IMR-90 (cell line): ENCODE data around the gene TFCP2. TPM values are rescaled to one million over a fixed set of nuclear protein-coding genes. Genes with fewer than 3 reads are reported as not detected.

Experiments used
- ATAC-seq: fragments of 200-7000 bp; cut with Tn5 transposase; 2 replicates; pipeline ENCODE4 v1.9.1; 2020; ENCODE audit warnings: low read depth, mild to moderate bottlenecking, moderate library complexity
- BruUV-seq: library from RNA; stranded (reverse); fragments of 400-500 nt; replicated peaks from 2 replicates; lab custom pipeline; 2021; lab: Mats Ljungman, UMichigan
- CTCF ChIA-PET: fragments of 300-600 bp; formaldehyde crosslinking; extraction: SDS; loops from one replicate; lab custom pipeline; 2021; ENCODE audit warnings: antibody characterized with exemption; lab: Yijun Ruan, JAX
- POLR2A ChIA-PET: fragments of 300-600 bp; sonication (Branson Sonifier 250); formaldehyde crosslinking; loops from one replicate; lab custom pipeline; 2022; ENCODE audit warnings: antibody characterized with exemption; ENCODE audit not compliant: unreplicated experiment; lab: Charles Lee
- DNase-seq: peaks from one replicate; pipeline ENCODE4 v3.0.0; 2013
- H2AFZ ChIP-seq: replicated peaks from 2 replicates; pipeline ENCODE3; 2013; ENCODE audit warnings: low read length, mild to moderate bottlenecking; ENCODE audit not compliant: poor library complexity
- H2AK5ac ChIP-seq: 2 replicates; pipeline ENCODE4 v1.6.1; 2013; ENCODE audit warnings: low read depth, low read length, inconsistent platforms
- H2AK9ac ChIP-seq: replicated peaks from 2 replicates; pipeline ENCODE3; 2013; ENCODE audit warnings: mild to moderate bottlenecking, low read depth, low read length, moderate library complexity; ENCODE audit not compliant: poor library complexity
- H2BK120ac ChIP-seq: 2 replicates; pipeline ENCODE4 v1.6.1; 2013; ENCODE audit warnings: low read depth, low read length, inconsistent platforms
- H2BK15ac ChIP-seq: 3 replicates; pipeline ENCODE4 v1.6.1; 2013; ENCODE audit warnings: low read depth, low read length, inconsistent platforms
- H2BK20ac ChIP-seq: 2 replicates; pipeline ENCODE4 v1.6.1; 2013; ENCODE audit warnings: low read depth, mild to moderate bottlenecking, inconsistent platforms, low read length, moderate library complexity
- H2BK5ac ChIP-seq: 2 replicates; pipeline ENCODE4 v1.6.1; 2013; ENCODE audit warnings: mild to moderate bottlenecking, low read depth, low read length, inconsistent platforms; ENCODE audit not compliant: poor library complexity, severe bottlenecking
- H3K14ac ChIP-seq: replicated peaks from 2 replicates; pipeline ENCODE4 v1.6.1; 2013; ENCODE audit warnings: low read depth, low read length, inconsistent platforms
- H3K18ac ChIP-seq: 2 replicates; pipeline ENCODE4 v1.6.1; 2013; ENCODE audit warnings: low read depth, low read length, control low read depth
- H3K23ac ChIP-seq: 2 replicates; pipeline ENCODE4 v1.6.1; 2013; ENCODE audit warnings: low read depth, low read length, inconsistent platforms
- H3K27ac ChIP-seq: 2 replicates; pipeline ENCODE4 v1.5.1; 2013; ENCODE audit warnings: mild to moderate bottlenecking, control low read depth, low read length; ENCODE audit not compliant: insufficient read depth
- H3K27me3 ChIP-seq: 2 replicates; pipeline ENCODE4 v1.6.1; 2013; ENCODE audit warnings: low read length; ENCODE audit not compliant: control insufficient read depth, insufficient read depth
- H3K36me3 ChIP-seq: 2 replicates; pipeline ENCODE4 v1.6.1; 2013; ENCODE audit warnings: low read length, mixed read lengths; ENCODE audit not compliant: control insufficient read depth, insufficient read depth
- H3K4ac ChIP-seq: 2 replicates; pipeline ENCODE4 v1.6.1; 2013; ENCODE audit warnings: low read depth, low read length, inconsistent platforms
- H3K4me1 ChIP-seq: 2 replicates; pipeline ENCODE4 v1.6.1; 2013; ENCODE audit warnings: low read length, mixed read lengths; ENCODE audit not compliant: control insufficient read depth, insufficient read depth
- H3K4me2 ChIP-seq: 2 replicates; pipeline ENCODE4 v1.6.1; 2013; ENCODE audit warnings: low read depth, mild to moderate bottlenecking, control low read depth, low read length, moderate library complexity
- H3K4me3 ChIP-seq: 2 replicates; pipeline ENCODE4 v1.5.1; 2013; ENCODE audit warnings: low read depth, mild to moderate bottlenecking, control low read depth, low read length, moderate library complexity; ENCODE audit not compliant: insufficient read depth
- H3K56ac ChIP-seq: 2 replicates; pipeline ENCODE4 v1.6.1; 2013; ENCODE audit warnings: low read length, inconsistent platforms; ENCODE audit not compliant: insufficient read depth; ENCODE audit errors: extremely low read depth
- H3K79me1 ChIP-seq, 2 experiments: 2 replicates each; pipeline ENCODE4 v1.6.1; 2013; ENCODE audit warnings: low read length in 2 of 2, inconsistent platforms in 1 of 2, low read depth in 1 of 2
- H3K9ac ChIP-seq: 2 replicates; pipeline ENCODE4 v1.6.1; 2013; ENCODE audit warnings: low read depth, low read length, control low read depth
- H3K9me1 ChIP-seq: 2 replicates; pipeline ENCODE4 v1.6.1; 2013; ENCODE audit warnings: low read length, inconsistent platforms; ENCODE audit not compliant: insufficient read depth
- H3K9me3 ChIP-seq: 2 replicates; pipeline ENCODE4 v1.6.1; 2013; ENCODE audit warnings: low read length; ENCODE audit not compliant: control insufficient read depth, insufficient read depth
- H4K20me1 ChIP-seq: 2 replicates; pipeline ENCODE4 v1.6.1; 2013; ENCODE audit warnings: low read length, inconsistent platforms; ENCODE audit not compliant: insufficient read depth
- H4K5ac ChIP-seq: 2 replicates; pipeline ENCODE4 v1.6.1; 2013; ENCODE audit warnings: mild to moderate bottlenecking, low read depth, low read length, control low read depth
- H4K8ac ChIP-seq, 2 experiments: 2 replicates each; pipeline ENCODE4 v1.6.1; 2013; ENCODE audit warnings: low read depth in 2 of 2, low read length in 2 of 2, control low read depth in 1 of 2, inconsistent platforms in 1 of 2
- H4K91ac ChIP-seq: 2 replicates; pipeline ENCODE4 v1.6.1; 2013; ENCODE audit warnings: low read depth, low read length, inconsistent platforms; ENCODE audit not compliant: insufficient read depth
- BHLHE40 ChIP-seq: fragments of 150-350 bp; IDR thresholded peaks from 2 replicates; pipeline ENCODE4 v1.6.1; 2016; ENCODE audit warnings: mild to moderate bottlenecking, low read depth, low read length
- CEBPB ChIP-seq: IDR thresholded peaks from 2 replicates; pipeline ENCODE4 v1.6.1; 2012; ENCODE audit warnings: low read depth, low read length, improper control_type of control experiment
- CHD1 ChIP-seq: IDR thresholded peaks from 2 replicates; pipeline ENCODE4 v1.6.1; 2012; ENCODE audit warnings: low read depth, low read length, improper control_type of control experiment
- CTCF ChIP-seq: conservative IDR thresholded peaks from 2 replicates; pipeline ENCODE4 v1.5.1; 2012; ENCODE audit warnings: mild to moderate bottlenecking, low read depth, low read length, improper control_type of control experiment
- ELK1 ChIP-seq: fragments of 150-350 bp; IDR thresholded peaks from 2 replicates; pipeline ENCODE4 v1.6.1; 2016; ENCODE audit warnings: low read depth, mild to moderate bottlenecking, low read length, moderate library complexity, borderline replicate concordance
- FOS ChIP-seq: fragments of 150-350 bp; IDR thresholded peaks from 2 replicates; pipeline ENCODE4 v1.6.1; 2016; ENCODE audit warnings: low read depth, low read length
- MAFK ChIP-seq: IDR thresholded peaks from 2 replicates; pipeline ENCODE4 v1.6.1; 2012; ENCODE audit warnings: low read depth, low read length, improper control_type of control experiment
- MAZ ChIP-seq: IDR thresholded peaks from 2 replicates; pipeline ENCODE4 v1.6.1; 2012; ENCODE audit warnings: low read depth, mild to moderate bottlenecking, low read length, improper control_type of control experiment, moderate library complexity, borderline replicate concordance
- MXI1 ChIP-seq: IDR thresholded peaks from 2 replicates; pipeline ENCODE4 v1.6.1; 2012; ENCODE audit warnings: low read depth, mild to moderate bottlenecking, low read length, moderate library complexity, borderline replicate concordance
- NFE2L2 ChIP-seq: fragments of 150-350 bp; IDR thresholded peaks from 2 replicates; pipeline ENCODE4 v1.6.1; 2016; ENCODE audit warnings: low read depth, mild to moderate bottlenecking, low read length
- POLR2A ChIP-seq: IDR thresholded peaks from 2 replicates; pipeline ENCODE4 v1.6.1; 2012; ENCODE audit warnings: mild to moderate bottlenecking, low read depth, low read length
- RAD21 ChIP-seq: IDR thresholded peaks from 2 replicates; pipeline ENCODE4 v1.6.1; 2012; ENCODE audit warnings: low read length, improper control_type of control experiment
- RCOR1 ChIP-seq: IDR thresholded peaks from 2 replicates; pipeline ENCODE4 v1.6.1; 2012; ENCODE audit warnings: mild to moderate bottlenecking, low read length, improper control_type of control experiment; ENCODE audit not compliant: insufficient replicate concordance
- RFX5 ChIP-seq: IDR thresholded peaks from 2 replicates; pipeline ENCODE4 v1.8.0; 2012; ENCODE audit warnings: low read depth, mild to moderate bottlenecking, low read length, moderate library complexity
- SMC3 ChIP-seq: fragments of 150-350 bp; IDR thresholded peaks from 2 replicates; pipeline ENCODE4 v1.6.1; 2016; ENCODE audit warnings: low read depth, mild to moderate bottlenecking, antibody characterized with exemption, low read length, moderate library complexity
- USF2 ChIP-seq: fragments of 150-350 bp; IDR thresholded peaks from 2 replicates; pipeline ENCODE4 v1.6.1; 2017; ENCODE audit warnings: mild to moderate bottlenecking, antibody characterized with exemption, low read length, low read depth
- WGBS, 2 experiments: methylation state at CpG; one replicate each; pipeline versions ENCODE4 v1.1.5 to v1.1.7; 2013; ENCODE audit warnings: missing lambda C conversion rate in 2 of 2; ENCODE audit not compliant: insufficient read length in 1 of 2; ENCODE audit errors: extremely low coverage in 2 of 2; 5-methylcytosine and 5-hydroxymethylcytosine counted together
- dilution Hi-C: fragments of 300-500 bp; cut with HindIII; formaldehyde crosslinking; loops from one replicate; pipeline ENCODE4 v1.14.3; 2018; ENCODE audit warnings: low sequenced_read_pairs; ENCODE audit not compliant: unreplicated experiment
- in situ Hi-C: fragments of 300-500 bp; cut with MboI; formaldehyde crosslinking; loops from 3 replicates; pipeline ENCODE4 v1.14.3; 2019; ENCODE audit warnings: low sequenced_read_pairs, inconsistent platforms, mixed read lengths
- intact Hi-C: fragments of 100-400 bp; cut with micrococcal nuclease; formaldehyde crosslinking; loops from 2 replicates; pipeline ENCODE4 v1.10.0; 2022
- polyA plus RNA-seq, 3 experiments: library from polyadenylated mRNA; depleted of rRNA; stranded (reverse); fragments of >200 nt; gene quantifications; 2 replicates each; pipeline ENCODE4 v1.2.3, GENCODE V29; 2012; ENCODE audit warnings: low replicate concordance in 1 of 3
- total RNA-seq: library from RNA; depleted of rRNA; stranded (reverse); fragments of >200 nt; gene quantifications from 2 replicates; pipeline ENCODE4 v1.2.3, GENCODE V29; 2012

The TFCP2 gene
- total and polyA plus RNA-seq, 2 of the 4 experiments (the other 2 are of a cell fraction), result 10.0 to 15.4 TPM

GRCh38 chr12:51126297-51126696, 46.6 kb downstream of the TFCP2 start:
- Histone ChIP-seq H2AK9ac (no peak overlapping the region), H3K36me3 (peaks cover 6% of the 10 kb centered on the region; the same call in 1 of the 2 replicates), H3K4me2 (no peak overlapping the region), H3K4me1 (peaks cover 3% of the 10 kb centered on the region), H4K5ac (no peak overlapping the region), H3K27me3 (no peaks in the 10 kb centered on the region), H3K79me1 (peaks cover 4 to 17% of the 10 kb centered on the region in 2 experiments; a peak in 1 of 4 replicates), H4K20me1 (0 out of 2 replicates have a peak, but pooled peaks cover 3% of the 10 kb centered on the region), H2BK5ac (no peak overlapping the region), H3K9me1 (peaks cover 5% of the 10 kb centered on the region; the same call in 1 of the 2 replicates), H3K14ac (no peak overlapping the region), H2AK5ac (no peak overlapping the region), H3K4me3 (no peak overlapping the region), H4K91ac (no peak overlapping the region), H3K56ac (no peak overlapping the region), H3K23ac (no peak overlapping the region), H3K9me3 (no peaks in the 10 kb centered on the region), H2BK120ac (no peak overlapping the region), H3K27ac (no peak overlapping the region), H4K8ac (no peak overlapping the region), H3K9ac (no peak overlapping the region), H3K18ac (no peak overlapping the region), H2BK15ac (no peak overlapping the region), H2BK20ac (no peak overlapping the region), H2AFZ (no peak overlapping the region), H3K4ac (no peak overlapping the region)
- BruUV-seq, result no TSS peak
- ChIA-PET POLR2A (no interaction called here), CTCF (no interaction called here)
- intact Hi-C loops (loop anchor here (5.0 kb wide), 1 partner anchor 46 kb away; the partner anchor contains the start of gene TFCP2), in situ Hi-C loops (no loop called here), dilution Hi-C loops (no loop called here)
- TF ChIP-seq ELK1 (no peak), CTCF (no peak), USF2 (no peak), CEBPB (no peak), RFX5 (no peak), RAD21 (no peak), CHD1 (no peak), NFE2L2 (no peak), RCOR1 (no peak), MXI1 (no peak), MAZ (no peak), MAFK (no peak), POLR2A (no peak), FOS (no peak), BHLHE40 (no peak), SMC3 (no peak)
- DNase-seq, result no peak
- no peak for ATAC-seq
- WGBS, 2 experiments, result 80% methylated on average over 1 of the region's 2 CpGs; no CpG with 5 or more reads in 1 of the 2 experiments
